HTERT RPE-1 (cell line): Measurements from ENCODE around the gene TTC39C.
"Not testable (repeated sequence)": the region's sequence is repeated elsewhere in the genome, so short reads cannot be mapped to it uniquely, and the experiment has no call there.

Experiments
- in situ Hi-C: fragments of 300-500 bp; cut with MboI; formaldehyde crosslinking; loops from 4 replicates; pipeline ENCODE4 v1.14.3; 2020; ENCODE audit warnings: low sequenced_read_pairs

TTC39C gene

GRCh38 chr18:24015639-24016631 is 1.4 kb downstream of the TTC39C start:
- in situ Hi-C loops, result no loop called here

- in situ Hi-C loops, result no loop called here
Observed at GRCh38 chr18:24016643-24017042, 2.1 kb downstream of the TTC39C start.

- in situ Hi-C loops, result no loop called here
Observed at GRCh38 chr18:24018299-24018886, 3.8 kb downstream of the TTC39C start.

GRCh38 chr18:24019641-24020331 is 5.2 kb downstream of the TTC39C start:
- in situ Hi-C loops, result no loop called here

GRCh38 chr18:24021505-24021904 is 7.0 kb downstream of the TTC39C start:
- in situ Hi-C loops, result no loop called here

GRCh38 chr18:24022161-24022560 is 7.6 kb downstream of the TTC39C start:
- in situ Hi-C loops, result no loop called here

- in situ Hi-C loops, result no loop called here
Observed at GRCh38 chr18:24023185-24023814, 8.7 kb downstream of the TTC39C start.

GRCh38 chr18:24024425-24024824 is 9.9 kb downstream of the TTC39C start:
- in situ Hi-C loops, result no loop called here

- in situ Hi-C loops, result no loop called here
Observed at GRCh38 chr18:24026457-24026856, 11.9 kb downstream of the TTC39C start.

GRCh38 chr18:24027156-24027827 is 12.7 kb downstream of the TTC39C start:
- in situ Hi-C loops, result no loop called here

- in situ Hi-C loops, result not testable (repeated sequence)
Observed at GRCh38 chr18:24028946-24029345, 14.4 kb downstream of the TTC39C start.

- in situ Hi-C loops, result no loop called here
Observed at GRCh38 chr18:24031318-24031717, 16.8 kb downstream of the TTC39C start.

- in situ Hi-C loops, result no loop called here
Observed at GRCh38 chr18:24031916-24032315, 17.4 kb downstream of the TTC39C start.

- in situ Hi-C loops, result no loop called here
Observed at GRCh38 chr18:24033641-24034412, 19.3 kb downstream of the TTC39C start.

- in situ Hi-C loops, result no loop called here
Observed at GRCh38 chr18:24035316-24035715, 20.8 kb downstream of the TTC39C start.

GRCh38 chr18:24039671-24040070 is 25.1 kb downstream of the TTC39C start:
- in situ Hi-C loops, result no loop called here

- in situ Hi-C loops, result no loop called here
Observed at GRCh38 chr18:24041691-24042090, 27.1 kb downstream of the TTC39C start.

GRCh38 chr18:24043403-24043802 is 28.8 kb downstream of the TTC39C start:
- in situ Hi-C loops, result no loop called here

- in situ Hi-C loops, result no loop called here
Observed at GRCh38 chr18:24048261-24048660, 33.7 kb downstream of the TTC39C start.

GRCh38 chr18:24049142-24049541 is 34.6 kb downstream of the TTC39C start:
- in situ Hi-C loops, result no loop called here
